Esophagus muscularis mucosa (tissue), 4 donors: ENCODE measurements around the gene DNAJC17. TPM values are rescaled to one million over a fixed set of nuclear protein-coding genes. Genes with fewer than 3 reads are reported as not detected.

Experiments used
- DNase-seq: peaks from one replicate; pipeline ENCODE4 v3.0.0-alpha.2; 2017; ENCODE audit errors: extremely low spot score
- H3K27ac ChIP-seq, 4 donors: fragments of 200-600 bp; sonication (generic); replicated peaks in 1 of 4; 1 replicate in 3 of 4; 2 replicates in 1 of 4; pipeline ENCODE4 v1.5.1; 2016 to 2019; ENCODE audit warnings: mild to moderate bottlenecking in 1 of 4
- H3K27me3 ChIP-seq, 4 donors: fragments of 200-600 bp; sonication (generic); one replicate each; pipeline versions ENCODE4 v1.5.1 to v1.6.0; 2016 to 2019
- H3K36me3 ChIP-seq, 4 donors: fragments of 200-600 bp; sonication (generic); one replicate each; pipeline ENCODE4 v1.5.1; 2016 to 2019
- H3K4me1 ChIP-seq, 4 donors: fragments of 200-600 bp; sonication (generic); one replicate each; pipeline ENCODE4 v1.5.1; 2016 to 2019
- H3K4me3 ChIP-seq, 4 donors: fragments of 200-600 bp; sonication (generic); 1 replicate in 2 of 4; 2 replicates in 2 of 4; pipeline ENCODE4 v1.5.1; 2016 to 2019; ENCODE audit warnings: mild to moderate bottlenecking in 4 of 4, moderate library complexity in 1 of 4
- H3K9me3 ChIP-seq, 4 donors: fragments of 200-600 bp; sonication (generic); 1 replicate in 3 of 4; 2 replicates in 1 of 4; pipeline ENCODE4 v1.5.1; 2016 to 2019
- CTCF ChIP-seq, 3 experiments: fragments of 200-600 bp in 2 of 3; fragments of 450-650 bp in 1 of 3; sonication (generic) in 2 of 3; IDR thresholded peaks; one replicate each; pipeline ENCODE4 v1.5.1; 2017 to 2019; ENCODE audit warnings: antibody characterized with exemption in 3 of 3, mild to moderate bottlenecking in 2 of 3, moderate library complexity in 1 of 3
- EP300 ChIP-seq: sonication (generic); formaldehyde crosslinking; IDR thresholded peaks from one replicate; pipeline ENCODE4 v1.6.1; 2017; ENCODE audit warnings: antibody characterized with exemption
- POLR2A ChIP-seq: fragments of 450-650 bp; IDR thresholded peaks from one replicate; pipeline ENCODE4 v1.6.1; 2017; ENCODE audit warnings: antibody characterized with exemption, moderate library complexity, mild to moderate bottlenecking, low read depth
- POLR2AphosphoS5 ChIP-seq, 2 donors: sonication (generic); formaldehyde crosslinking; IDR thresholded peaks; one replicate each; pipeline ENCODE4 v1.6.1; 2017; ENCODE audit warnings: antibody characterized with exemption in 2 of 2
- WGBS: methylation state at CpG from one replicate; pipeline ENCODE4 v1.1.5; 2018; 5-methylcytosine and 5-hydroxymethylcytosine counted together
- intact Hi-C: fragments of 100-400 bp; cut with DNase I; formaldehyde crosslinking; loops from one replicate; pipeline ENCODE4 v1.15.1; 2023
- total RNA-seq, 4 donors: library from RNA; depleted of rRNA; stranded (reverse); fragments of >200 nt; gene quantifications; one replicate each; pipeline versions ENCODE4 v1.1.0 to v1.2.1, GENCODE V29; 2016

Gene DNAJC17
- total RNA-seq, 4 donors from 2014 or later: 10.0 to 23.8 (median 13.9) TPM

DNA sequence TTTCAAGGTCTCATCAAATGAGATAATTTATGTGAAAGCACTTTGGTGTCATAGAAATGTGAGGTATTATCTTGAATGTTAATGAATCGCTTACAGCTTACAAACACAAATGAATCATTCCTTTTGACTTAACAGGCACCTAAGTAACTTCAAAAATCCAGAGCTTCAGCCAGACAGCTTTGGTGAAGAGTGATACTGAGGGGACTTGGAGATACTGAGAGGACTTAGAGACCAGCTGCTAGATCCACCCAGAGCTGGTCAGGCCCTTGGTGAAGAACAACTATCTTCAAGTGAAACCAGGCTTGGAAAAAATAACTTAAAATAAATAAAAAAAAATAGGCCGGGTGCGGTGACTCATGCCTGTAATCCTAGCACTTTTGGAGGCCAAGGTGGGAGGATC, 16.6 kb downstream of the DNAJC17 start:
- no peak for TF ChIP-seq CTCF (IDR thresholded peaks at IDR 0.05)
- TF ChIP-seq EP300: no peak
- no peak for TF ChIP-seq POLR2AphosphoS5 (IDR thresholded peaks at IDR 0.05)
- no peak for TF ChIP-seq POLR2A
- H3K4me1 ChIP-seq: peaks cover 12 to 31% (median 24%) of the 10 kb centered on the region in 4 donors
- 79% methylated on average over 3 of the region's 3 CpGs for WGBS
- no peak overlapping the region for H3K27ac ChIP-seq
- peaks cover 0 to 22% (median 13%) of the 10 kb centered on the region in 4 donors for H3K36me3 ChIP-seq
- intact Hi-C loops: no loop called here
- no peaks in the 10 kb centered on the region for H3K27me3 ChIP-seq
- DNase-seq: no peak
- no peaks in the 10 kb centered on the region for H3K9me3 ChIP-seq
- no peak overlapping the region for H3K4me3 ChIP-seq

GRCh38 chr15:40789999-40790398, 17.3 kb downstream of the DNAJC17 start:
- WGBS: 100% methylated on average over 8 of the region's 8 CpGs
- Histone ChIP-seq H3K4me3 (no peak overlapping the region), H3K9me3 (no peaks in the 10 kb centered on the region), H3K36me3 (peaks cover 0 to 23% (median 13%) of the 10 kb centered on the region in 4 donors), H3K27ac (no peak overlapping the region), H3K27me3 (no peaks in the 10 kb centered on the region), H3K4me1 (peaks cover 12 to 30% (median 19%) of the 10 kb centered on the region in 4 donors)
- TF ChIP-seq EP300: no peak
- no peak for TF ChIP-seq POLR2A
- no peak for TF ChIP-seq CTCF (IDR thresholded peaks at IDR 0.05)
- TF ChIP-seq POLR2AphosphoS5 (IDR thresholded peaks at IDR 0.05): no peak
- intact Hi-C loops: no loop called here
- DNase-seq: no peak

GRCh38 chr15:40789119-40789518, 18.2 kb downstream of the DNAJC17 start:
- TF ChIP-seq POLR2A: no peak
- TF ChIP-seq CTCF (IDR thresholded peaks at IDR 0.05): no peak
- TF ChIP-seq POLR2AphosphoS5 (IDR thresholded peaks at IDR 0.05): no peak
- no peak for TF ChIP-seq EP300
- intact Hi-C loops: no loop called here
- H3K27me3 ChIP-seq: no peaks in the 10 kb centered on the region
- WGBS: 85% methylated on average over 5 of the region's 5 CpGs
- peaks cover 0 to 29% (median 16%) of the 10 kb centered on the region in 4 donors for H3K36me3 ChIP-seq
- H3K9me3 ChIP-seq: no peaks in the 10 kb centered on the region
- H3K27ac ChIP-seq: no peak overlapping the region
- no peak overlapping the region for H3K4me3 ChIP-seq
- H3K4me1 ChIP-seq: peaks cover 12 to 28% (median 17%) of the 10 kb centered on the region in 4 donors
- no peak for DNase-seq

DNA sequence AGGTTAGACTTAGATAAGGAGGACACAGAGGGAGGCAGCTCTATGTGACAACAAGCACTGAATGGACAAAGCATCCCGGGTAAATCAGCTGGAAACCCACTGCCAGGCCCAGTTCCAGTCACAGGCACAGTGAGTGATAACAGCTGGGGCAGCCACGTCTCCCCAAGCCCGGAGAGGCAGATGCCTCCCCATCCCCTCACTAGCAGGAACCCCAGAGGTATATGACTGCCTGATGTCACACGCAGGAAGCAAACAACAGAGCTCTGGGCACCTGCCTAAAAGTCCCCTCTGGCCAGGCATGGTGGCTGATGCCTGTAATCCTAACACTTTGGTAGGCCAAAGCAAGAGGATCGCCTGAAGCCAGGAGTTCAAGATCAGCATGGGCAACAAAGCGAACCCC, 19.3 kb downstream of the DNAJC17 start:
- TF ChIP-seq POLR2A: no peak
- no peak for TF ChIP-seq EP300
- no peak for TF ChIP-seq CTCF (IDR thresholded peaks at IDR 0.05)
- no peak for TF ChIP-seq POLR2AphosphoS5 (IDR thresholded peaks at IDR 0.05)
- no peak overlapping the region for H3K4me3 ChIP-seq
- H3K36me3 ChIP-seq: peaks cover 0 to 29% (median 19%) of the 10 kb centered on the region in 4 donors
- H3K9me3 ChIP-seq: no peaks in the 10 kb centered on the region
- WGBS: 65% methylated on average over 6 of the region's 6 CpGs
- DNase-seq: no peak
- intact Hi-C loops: no loop called here
- peaks cover 12 to 18% (median 15%) of the 10 kb centered on the region in 4 donors for H3K4me1 ChIP-seq
- no peak overlapping the region for H3K27ac ChIP-seq
- no peaks in the 10 kb centered on the region for H3K27me3 ChIP-seq

- Histone ChIP-seq H3K4me3 (no peak overlapping the region), H3K36me3 (peaks cover 0 to 27% (median 18%) of the 10 kb centered on the region in 4 donors), H3K27ac (no peak overlapping the region), H3K27me3 (no peaks in the 10 kb centered on the region), H3K4me1 (peaks cover 12 to 18% (median 15%) of the 10 kb centered on the region in 4 donors), H3K9me3 (no peaks in the 10 kb centered on the region)
- no peak for DNase-seq
- no peak for TF ChIP-seq EP300
- TF ChIP-seq POLR2AphosphoS5 (IDR thresholded peaks at IDR 0.05): no peak
- no peak for TF ChIP-seq CTCF (IDR thresholded peaks at IDR 0.05)
- TF ChIP-seq POLR2A: no peak
- WGBS: 35% methylated on average over 4 of the region's 4 CpGs
- intact Hi-C loops: no loop called here
Observed at GRCh38 chr15:40787344-40787841, 19.9 kb downstream of the DNAJC17 start.
